ENCODE data around the gene TEX30.

Gene TEX30

DNA sequence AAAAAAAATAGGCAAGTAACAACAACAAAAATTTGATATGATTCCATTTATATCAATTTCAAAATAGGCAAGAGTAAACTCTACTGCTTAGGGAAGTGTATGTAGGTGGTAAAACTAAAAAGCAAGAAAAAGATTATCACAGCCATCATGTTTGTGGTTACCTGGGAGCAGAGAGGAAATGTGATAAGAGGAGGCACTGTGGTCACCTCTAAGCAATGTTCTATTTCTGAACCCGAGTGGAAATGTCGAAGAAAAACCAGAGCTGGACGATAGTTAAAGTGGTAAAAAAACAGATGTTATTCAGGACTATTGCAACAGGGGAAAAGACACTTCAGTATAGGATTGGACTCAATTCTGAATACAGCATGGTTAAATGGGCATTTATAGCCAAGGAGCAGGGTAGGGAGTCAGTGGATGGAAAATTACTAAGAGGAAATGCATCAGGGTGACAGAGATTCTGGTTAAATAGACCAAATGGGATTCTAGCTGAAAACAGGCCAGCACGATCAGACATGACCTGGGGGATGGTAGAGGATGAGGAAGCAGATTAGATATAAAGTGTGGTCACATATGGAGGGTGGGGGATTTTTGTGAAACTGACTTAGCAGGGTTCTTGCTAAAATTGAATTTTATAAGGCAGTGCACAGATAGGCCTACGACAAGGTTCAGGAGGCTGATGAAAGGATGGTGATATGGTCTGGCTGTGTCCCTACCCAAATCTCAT, 6.0 kb upstream of the TEX30 start:
- DNase-seq = no peak

DNA sequence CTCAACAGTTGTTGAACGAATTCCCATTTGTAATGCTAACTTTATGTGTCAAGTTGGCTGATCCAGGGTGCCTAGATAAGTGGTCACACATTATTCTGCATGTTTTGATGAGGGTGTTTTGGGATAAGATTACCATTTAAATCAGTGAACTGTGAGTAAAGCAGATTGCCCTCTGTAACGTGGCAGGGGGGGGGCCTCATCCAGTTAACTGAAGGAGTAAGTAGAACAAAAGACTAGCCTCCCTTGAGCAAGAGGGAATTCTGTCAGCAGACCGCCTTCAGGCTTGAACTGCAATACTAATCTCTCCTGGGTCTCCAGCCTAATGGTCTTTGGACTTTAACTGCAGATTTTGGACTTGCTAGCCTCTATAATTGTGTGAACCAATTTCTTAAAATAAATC, 4.2 kb upstream of the TEX30 start:
- no peak for DNase-seq

DNA sequence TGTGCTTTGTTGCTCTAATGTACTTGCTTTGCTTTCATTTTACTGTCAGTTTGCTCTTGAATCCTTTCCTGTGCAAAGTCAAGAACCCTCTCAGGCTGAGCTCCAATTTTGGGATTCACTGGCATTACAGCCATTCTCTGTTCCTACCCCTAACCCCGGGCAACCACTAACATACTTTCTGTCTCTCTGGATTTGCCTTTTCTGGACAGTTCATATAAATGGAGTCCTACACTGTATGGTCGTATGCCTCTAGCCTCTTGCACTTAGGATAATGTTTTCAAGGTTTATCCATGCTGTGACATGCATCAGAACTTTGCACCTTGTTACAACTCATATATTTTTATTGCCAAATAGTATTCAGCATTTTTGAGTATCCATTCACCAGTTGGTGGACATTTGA, 2.7 kb upstream of the TEX30 start:
- no peak for DNase-seq

DNA sequence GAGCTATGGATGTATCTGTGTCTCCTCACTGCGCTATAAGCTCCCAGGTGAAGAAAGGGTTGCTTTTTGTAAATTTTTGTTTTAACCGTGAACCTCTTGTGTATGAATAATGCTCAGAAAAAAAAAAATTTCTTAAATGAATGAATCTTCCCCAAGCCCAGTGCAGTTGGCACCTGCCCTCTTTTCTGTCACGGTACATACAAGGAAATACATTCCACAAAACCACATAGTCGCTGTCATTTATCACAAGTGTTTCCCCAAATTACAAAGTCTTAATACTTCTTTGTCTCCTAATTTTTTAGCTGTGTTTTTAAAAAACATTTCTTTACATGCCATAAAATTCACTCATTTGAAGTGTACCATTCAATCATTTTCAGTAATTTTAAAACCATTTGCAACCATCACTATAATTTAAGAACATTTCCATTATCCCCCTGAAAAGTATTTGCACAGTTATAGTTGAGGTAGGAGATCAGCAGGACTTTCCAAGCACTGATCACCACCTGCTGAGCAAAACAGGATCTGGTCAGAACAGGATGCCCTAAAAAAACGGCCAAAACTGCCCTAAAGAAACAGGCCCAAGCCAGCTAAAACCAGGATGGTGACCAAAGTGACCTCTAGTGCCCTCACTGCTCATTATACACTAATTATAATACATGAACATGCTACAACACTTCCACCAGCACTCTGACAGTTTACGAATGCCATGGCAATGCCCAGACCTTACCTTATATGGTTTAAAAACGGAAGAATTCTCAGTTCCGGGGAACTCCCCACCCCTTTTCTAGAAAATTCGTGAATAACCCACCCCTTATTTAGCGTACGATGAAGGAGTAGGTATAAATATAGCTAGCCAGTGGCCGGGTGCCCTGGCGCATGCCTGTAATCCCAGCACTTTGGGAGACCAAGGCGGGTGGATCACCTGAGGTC, 1.3 kb upstream of the TEX30 start:
- no peak for DNase-seq

DNA sequence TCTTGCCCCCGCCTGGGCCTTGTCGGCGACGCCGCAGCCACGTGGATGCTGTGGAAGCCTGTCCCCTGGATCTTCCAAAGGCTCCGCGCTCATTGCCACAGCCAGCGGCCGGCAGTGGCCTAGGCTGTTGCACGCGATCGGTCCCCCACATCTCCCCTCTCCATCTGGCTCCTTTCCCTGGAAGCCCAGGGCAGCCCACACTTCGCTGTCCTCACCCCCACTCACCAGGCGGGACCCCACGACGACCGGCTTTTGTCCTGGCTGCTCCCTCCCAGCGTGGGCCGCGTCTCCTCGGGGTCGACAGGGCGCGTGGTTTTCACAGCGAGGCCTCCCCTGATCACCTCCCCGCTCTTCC, 605 bp upstream of the TEX30 start:
- peak in 4 of 56 donors; percentile 17 to 38 (median 32) for DNase-seq

DNA sequence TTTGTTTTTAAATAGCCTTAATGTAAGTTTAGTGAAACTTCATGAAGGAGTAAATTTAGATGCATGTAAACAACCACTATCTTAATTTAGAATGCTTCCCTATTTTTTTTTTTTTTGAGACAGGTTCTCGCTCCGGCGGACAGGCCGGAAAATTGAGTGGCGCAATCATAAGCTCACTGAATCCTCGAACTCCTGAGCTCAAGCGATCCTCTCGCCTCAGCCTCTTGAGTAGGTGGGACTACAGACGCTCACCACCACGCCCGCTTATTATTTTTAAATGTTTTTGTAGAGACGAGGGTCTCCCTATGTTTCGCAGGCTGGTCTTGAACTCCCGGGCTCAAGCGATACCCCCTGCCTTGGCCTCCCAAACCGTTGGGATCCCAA, 1.6 kb downstream of the TEX30 start:
- no peak for DNase-seq

DNA sequence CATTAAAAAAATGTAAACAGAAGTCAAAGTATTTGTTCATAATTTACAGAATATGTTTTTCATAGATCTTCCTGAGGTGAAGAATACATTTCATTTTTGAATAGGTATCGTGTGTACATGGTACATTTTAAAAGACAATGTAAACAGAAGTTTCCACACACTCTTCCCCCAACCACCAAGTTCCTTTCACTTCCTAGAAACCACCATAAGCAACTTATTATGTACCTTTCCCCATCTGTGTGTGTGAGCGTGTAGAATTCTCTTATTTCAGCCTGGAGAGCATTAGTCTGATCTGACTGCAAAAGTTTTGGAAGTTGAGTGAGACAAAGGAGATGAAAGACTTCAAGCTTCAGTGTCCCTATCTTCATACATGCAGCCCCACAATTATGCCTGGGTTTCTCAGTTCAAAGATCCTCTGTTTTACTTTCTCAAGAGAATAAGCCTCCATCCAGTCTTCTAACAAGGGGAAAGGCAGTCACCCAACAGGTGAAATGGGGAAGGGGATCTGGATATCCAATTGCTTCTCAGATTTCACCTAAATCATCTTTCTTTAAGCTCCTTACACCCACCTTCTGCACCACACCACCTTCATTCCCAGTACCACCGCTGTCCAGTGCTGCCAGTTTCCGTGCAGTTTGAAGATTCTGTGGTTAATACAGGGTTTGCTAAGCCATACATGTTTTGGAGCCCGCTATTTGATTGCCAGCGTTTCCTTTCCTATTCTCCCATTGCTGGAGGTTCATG, 2.1 kb downstream of the TEX30 start:
- DNase-seq = no peak

DNA sequence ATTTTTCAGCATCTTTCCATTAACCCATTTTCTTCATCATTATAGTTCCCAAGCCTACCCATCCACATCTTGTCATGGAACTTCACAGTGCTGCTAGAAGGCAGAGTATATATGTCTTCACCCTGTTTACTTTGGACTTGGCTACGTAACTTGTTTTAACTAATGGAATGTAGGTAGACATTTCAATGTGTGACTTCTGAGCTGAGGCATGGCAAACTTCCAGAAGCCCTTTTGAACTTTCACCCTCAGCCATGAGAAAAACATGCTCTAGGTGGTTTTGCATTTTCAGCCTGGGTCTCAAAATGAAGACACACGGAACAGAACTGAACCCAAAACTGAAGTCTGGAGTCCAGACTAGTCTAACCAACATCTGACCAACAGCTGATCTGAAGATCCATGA, 3.2 kb downstream of the TEX30 start:
- no peak for DNase-seq

DNA sequence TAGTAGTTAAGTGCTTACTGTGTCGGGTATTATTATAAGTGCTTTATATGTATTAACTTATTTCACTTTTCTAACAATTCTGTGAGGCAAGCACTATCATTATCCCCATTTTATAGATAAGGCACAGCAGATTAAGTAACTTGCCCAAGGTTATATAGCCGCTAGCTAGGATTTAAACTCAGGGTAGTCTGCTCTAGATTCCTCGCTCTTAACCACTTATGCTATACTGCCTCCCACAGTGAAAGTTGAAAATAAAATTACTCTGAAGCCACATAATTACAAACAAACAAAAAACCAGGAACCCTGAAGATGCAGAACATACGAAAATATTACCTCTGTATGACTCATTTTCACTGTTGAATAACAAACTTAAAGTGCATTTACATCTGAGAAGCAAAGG, 3.9 kb downstream of the TEX30 start:
- DNase-seq = no peak

DNA sequence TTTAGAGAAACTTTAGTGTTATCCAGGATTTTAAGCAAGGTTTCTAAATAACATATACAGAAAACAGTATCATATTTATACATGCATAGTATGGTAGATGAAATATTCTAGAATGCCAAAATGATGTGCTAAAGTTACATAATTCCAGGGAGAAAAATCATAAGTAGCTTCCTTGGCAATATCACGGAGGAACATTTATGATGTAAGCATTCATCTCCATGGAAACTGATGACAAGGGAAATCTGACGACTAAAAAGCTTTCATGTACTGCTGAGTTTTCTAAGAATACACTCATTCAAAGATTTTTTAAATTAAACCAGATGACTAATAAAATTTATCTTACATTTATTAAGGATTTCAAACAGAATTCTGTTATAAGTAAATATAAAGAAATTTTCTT, 4.7 kb downstream of the TEX30 start:
- DNase-seq = no peak

DNA sequence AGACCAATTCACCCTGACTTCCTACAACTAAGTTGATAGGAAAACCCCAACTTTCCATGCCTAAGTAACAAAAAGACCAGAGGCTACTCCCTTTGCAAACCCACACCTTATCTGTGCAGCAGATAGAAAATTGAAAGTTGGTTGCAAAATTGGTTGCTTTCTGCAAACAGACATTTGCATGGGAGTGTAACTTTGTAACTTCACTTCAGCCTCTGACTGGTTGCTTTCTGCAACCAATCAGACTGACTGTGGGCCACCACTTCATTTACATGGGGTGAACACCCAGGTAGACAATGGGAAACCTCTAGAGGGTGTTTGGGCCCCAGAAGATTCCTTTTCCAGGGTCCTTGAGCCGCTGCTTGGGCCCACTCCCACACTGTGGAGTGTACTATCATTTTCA, 9.8 kb downstream of the TEX30 start:
- no peak for DNase-seq

DNA sequence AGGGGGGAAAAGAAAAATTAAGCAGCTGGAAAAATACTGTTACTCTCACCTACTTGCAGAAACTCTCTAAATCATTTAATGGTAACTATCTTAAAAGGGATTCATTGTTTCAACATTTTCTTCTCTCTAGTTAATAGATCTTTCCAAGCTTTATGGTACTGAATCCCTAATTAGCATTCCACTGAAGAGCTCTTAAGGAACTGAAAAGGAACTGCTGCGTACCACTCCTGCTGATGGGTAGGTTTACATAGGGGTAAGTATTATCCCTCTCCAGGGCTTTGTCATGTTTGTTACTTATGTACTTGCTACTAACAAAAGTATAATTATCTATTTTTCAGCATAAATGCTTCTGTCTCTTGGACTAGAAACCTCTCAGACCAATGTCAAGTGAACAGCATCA, 12.5 kb downstream of the TEX30 start:
- no peak for DNase-seq

DNA sequence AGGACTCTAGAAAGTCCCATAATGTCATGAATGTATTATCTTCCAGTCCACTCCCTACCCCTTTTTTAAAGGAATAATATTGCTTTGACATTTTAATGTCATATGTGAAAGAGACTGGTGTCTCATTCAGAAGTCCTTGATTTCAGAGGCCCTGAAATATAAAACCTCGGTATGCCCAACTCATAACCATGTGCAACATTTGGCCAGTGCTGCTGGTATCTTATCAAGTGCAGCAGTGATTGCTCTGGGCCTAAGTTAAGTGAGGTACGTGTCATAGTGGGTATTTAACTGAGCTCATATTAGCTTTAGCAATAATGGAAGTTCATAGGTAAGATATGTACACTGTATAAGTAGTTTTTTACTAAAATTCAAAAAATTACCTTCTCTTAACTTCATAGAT, 14.7 kb downstream of the TEX30 start:
- DNase-seq = no peak

DNA sequence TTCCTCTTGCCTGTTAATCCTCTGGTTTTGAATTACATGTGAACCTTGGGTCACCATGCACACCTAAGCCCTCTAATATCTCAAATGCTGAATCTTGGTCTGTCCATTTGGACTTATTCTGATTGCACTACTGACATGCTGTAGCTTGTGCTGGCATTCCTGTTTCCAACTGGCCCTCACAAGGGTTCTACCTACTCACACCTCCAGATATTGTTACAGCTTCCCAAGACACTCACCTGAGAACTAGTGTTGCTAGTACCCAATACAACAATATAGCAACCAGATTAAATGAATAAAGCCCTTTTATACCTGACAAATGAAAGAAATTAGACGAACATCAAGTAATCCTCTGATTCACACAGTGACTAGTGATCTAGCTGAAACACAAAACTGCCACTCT, 16.6 kb downstream of the TEX30 start:
- no peak for DNase-seq

DNA sequence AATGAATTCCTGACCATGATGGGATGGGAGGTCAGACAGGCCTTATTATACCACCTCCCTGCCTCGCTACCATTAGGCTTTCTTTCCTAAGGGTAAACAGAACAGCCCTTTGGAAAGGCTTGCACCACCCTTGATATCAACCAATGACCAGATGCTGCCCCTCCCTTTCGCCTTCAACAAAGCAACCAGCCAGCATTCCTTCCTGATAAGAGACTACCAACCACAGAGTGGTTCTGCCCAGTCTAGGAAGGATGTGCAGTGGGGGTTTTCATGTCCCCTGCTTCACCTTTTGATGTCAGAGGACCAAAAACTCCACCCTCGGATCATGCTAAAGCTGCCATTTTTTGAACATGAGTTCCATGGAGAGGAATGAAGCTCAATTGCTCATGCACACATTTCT, 21.7 kb downstream of the TEX30 start:
- DNase-seq = no peak

DNA sequence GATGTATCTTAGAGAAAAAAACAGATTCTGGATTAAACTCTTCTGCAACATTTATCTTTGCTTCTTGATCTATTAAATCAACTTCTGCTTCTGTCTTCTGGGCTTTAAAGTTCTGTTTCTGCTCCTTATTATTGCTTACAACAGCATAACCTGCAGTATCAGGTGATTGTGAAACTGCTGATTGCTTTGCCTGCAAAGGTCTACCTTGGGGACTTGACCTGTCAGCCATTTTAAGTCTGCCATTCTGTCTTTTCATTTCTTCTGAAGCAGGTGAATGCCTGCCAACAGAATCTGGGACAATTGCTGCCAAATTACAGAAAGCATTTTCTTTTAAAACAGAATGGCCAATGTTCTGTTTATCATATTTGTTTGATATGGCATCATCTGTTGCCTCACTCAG, 31.1 kb downstream of the TEX30 start:
- DNase-seq = no peak

DNA sequence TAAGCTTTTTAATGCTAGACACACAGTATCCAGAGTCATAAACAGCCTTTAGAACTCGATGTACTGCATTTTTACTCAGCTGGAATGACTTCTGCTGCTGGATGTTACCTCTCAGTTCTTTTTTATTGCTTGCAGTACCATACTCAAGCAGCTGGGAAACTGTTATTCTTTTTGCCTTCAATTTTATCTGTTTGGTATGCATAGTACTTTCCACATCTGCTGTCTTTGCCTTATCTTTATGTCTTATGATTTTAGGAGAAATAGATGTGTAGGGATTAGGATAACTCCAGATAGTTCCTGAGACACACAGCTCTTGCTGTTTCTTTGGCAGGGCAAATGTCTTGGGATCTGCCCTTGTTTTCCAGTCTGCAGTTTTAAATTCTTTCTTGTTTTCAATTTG, 31.5 kb downstream of the TEX30 start:
- no peak for DNase-seq

DNA sequence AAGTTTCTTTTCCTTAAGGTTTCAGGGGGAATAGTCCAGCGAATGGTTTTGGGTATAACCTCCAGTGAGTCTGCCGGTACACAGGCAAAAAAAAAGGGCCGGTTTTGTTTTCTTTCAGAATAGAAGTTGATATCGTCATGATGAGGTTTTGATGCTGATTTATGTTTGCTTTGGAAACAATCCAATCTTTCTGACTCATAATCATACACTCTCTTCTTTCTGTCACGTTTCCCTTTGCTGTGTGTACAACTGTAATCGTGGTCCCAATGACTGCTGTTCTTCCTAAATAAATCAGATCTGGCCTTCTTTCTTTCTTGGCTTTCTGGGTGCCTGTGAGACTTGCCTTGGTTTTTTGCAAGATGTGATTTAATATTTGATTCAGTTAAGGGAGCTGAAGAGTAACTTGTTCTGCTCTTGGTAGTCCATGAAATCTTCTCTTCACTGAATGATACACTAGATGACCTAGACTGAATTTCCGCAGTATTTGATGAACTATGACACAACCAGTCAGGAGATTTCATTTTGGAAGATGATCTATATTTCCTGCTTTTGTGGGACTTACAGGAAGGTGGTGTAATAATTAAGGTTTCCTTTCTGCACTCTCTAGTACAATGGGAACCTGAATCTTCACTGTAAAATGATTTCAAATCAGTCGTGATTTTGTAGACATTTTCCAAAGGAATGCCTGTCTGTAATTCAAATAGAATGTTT, 43.9 kb downstream of the TEX30 start:
- no peak for DNase-seq

DNA sequence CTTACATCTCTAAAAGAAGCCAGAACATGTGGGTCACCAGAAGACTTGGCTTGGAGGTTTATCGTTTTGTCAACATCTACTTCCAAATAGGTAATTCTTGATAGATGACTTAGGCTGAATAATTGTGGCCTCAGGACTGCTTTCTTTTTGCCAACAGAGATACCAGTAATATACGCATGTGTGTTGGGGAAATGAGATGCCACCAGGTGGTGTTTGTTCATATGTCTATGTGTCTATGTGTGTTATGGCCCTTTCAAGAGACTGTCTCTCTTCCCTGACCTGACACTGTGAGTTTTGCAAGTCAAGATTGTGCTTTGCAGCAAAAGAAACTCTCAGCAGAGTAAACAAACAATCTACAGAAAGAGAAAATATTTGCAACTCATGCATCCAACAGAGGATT, 47.2 kb downstream of the TEX30 start:
- DNase-seq = no peak

DNA sequence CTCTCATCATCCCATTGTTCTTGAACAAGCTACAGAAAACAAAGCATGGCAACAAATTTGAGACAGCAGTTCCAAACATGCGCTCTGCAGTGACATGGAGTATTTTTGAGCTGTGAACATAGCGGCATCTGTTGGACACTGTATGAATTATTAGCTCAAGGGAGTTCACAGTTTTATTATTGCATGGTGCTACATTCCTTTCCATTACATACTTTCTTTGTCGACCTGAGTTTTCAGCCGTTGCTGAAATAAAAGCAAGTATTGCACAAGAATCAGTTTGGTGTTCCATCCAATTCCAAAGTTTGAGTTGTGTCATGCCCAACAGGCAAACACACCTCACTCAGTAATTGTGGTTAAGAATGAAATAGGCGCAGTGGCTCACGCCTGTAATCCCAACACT, 48.7 kb downstream of the TEX30 start:
- peak in 21 of 56 donors; percentile 1 to 35 (median 7) for DNase-seq

DNA sequence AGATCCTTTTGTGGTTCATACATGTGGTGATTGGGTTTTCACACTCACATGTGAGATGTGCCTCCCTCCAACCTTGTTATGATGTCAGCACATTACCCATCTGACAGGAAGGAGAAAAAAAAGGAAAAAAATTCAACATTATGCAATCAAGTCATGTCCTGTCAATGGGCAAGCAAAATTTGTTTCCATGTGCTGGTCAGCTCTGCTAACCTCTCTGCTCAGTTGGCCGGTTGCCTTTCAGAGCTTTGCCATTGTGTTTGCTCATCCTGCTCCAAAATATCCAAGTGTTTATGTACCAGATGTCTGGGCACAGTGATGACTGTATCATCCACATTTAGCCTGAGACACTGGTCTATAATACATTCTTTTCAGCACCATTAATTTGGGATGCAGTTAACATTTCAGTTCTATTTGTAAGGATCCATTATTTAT, 51.8 kb downstream of the TEX30 start:
- DNase-seq = peak in 51 of 56 donors; percentile 0 to 90 (median 53)

DNA sequence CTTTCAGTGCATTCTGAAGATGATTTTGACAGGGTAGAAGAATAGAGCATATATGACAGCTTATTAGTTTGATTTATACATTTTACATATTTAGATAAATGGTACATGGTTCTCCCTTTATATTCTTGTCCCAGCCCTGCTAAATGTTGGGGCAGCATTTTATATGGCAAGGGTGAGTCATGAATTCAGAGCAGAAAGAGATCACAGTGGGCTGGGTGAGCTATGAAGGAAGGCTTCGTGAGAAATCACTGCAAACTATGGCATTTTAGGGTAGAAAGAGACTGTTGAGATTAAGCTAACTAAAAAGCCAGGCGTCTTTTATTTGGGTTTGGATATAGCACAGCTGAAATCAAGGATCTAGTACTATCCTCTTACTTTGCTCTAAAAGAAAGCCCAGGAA, 54.8 kb downstream of the TEX30 start:
- no peak for DNase-seq
